ENCODE measurements around the gene PHAX.
"Not testable (repeated sequence)": the region's sequence is repeated elsewhere in the genome, so short reads cannot be mapped to it uniquely, and the experiment has no call there.

PHAX gene

GRCh38 chr5:126656401-126657007 lies 55.8 kb downstream of the PHAX start:
- DNase-seq (ENCODE audit: low read depth in 2 of 2): peak in 1 of 2 donors; percentile 8

- DNase-seq (ENCODE audit: low read depth in 2 of 2): no peak
Observed at GRCh38 chr5:126658561-126658960, 57.8 kb downstream of the PHAX start.

GRCh38 chr5:126659805-126660482 lies 59.2 kb downstream of the PHAX start:
- no peak for DNase-seq (ENCODE audit: low read depth in 2 of 2)

GRCh38 chr5:126664586-126664985 lies 63.8 kb downstream of the PHAX start:
- no peak for DNase-seq (ENCODE audit: low read depth in 2 of 2)

DNA sequence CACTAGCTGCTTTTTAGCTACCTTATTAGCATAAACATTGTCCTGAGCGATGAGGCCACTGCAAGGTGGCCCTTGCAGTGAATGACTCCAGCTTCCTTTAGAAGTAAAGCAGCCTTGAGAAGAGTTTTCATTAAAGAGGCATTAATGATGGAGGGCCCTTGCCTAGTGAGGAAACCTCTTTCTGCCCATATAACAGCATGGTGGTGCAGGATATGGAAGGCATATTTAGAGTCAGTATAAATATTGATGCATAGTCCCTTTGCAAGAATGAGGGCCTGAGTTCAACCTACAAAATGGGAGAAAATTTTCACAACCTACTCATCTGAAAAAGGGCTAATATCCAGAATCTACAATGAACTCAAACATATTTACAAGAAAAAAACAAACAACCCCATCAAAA lies 69.4 kb downstream of the PHAX start:
- DNase-seq (ENCODE audit: low read depth in 2 of 2): not testable (repeated sequence)

DNA sequence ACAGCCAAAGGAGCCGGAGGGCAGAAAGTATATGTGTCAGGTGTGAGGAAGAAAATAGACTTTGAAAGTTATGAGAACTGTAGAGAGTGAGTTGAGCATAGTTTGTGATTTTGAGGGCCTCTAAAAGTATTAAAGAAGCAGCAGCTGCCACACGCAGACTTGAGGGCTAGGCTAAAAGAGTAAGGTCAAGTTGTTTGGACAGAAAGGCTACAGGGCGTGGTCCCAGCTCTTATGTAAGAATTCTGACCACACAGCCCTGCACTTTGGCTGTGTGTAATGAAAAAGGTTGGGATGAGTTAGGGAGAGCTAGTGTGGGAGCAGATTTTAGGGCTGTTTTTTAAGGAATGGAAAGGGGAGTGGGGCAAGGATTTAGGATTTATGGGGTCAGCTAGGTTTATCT lies 70.9 kb downstream of the PHAX start:
- not testable (repeated sequence) for DNase-seq (ENCODE audit: low read depth in 2 of 2)

DNA sequence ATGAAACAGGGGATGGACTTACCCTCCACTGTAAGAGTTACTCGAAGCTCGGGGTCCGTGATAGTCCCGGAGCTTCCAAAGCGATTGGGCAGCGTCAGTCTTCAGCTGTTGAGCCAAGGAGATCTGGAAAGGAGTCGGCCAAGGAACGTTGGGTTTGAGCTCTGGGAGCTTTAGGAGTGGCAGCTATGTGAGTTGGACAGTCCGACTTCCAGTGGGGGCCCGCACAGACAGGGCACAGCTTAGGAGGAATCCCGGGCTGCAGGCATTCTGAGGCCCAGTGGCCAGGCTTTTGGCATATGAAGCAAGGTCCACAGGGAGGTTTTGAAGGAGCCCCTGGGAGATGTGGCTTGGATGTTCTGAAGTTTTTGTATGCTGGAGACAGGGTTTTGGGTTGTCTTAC lies 72.7 kb downstream of the PHAX start:
- DNase-seq (ENCODE audit: low read depth in 2 of 2): no peak

GRCh38 chr5:126674145-126674544 lies 73.4 kb downstream of the PHAX start:
- DNase-seq (ENCODE audit: low read depth in 2 of 2): no peak

DNA sequence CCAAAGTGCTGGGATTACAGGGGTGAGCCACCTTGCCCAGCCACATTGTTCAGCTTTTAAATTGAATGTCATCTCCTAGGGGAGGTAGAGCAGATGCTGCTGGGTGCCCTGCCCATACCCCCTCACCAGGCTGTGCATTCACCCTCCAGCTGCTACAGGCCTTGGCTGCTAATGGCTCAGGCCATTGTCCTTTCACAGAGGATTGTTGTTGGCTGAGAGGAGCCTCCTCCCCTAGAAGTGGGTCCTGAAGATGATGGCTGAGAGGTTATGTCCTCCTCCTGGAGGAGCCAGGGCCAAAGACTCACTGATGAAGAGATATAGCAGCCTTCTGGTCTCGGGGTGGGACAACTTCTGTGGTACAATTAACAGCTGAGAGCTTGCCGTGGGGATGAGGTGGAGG lies 74.6 kb downstream of the PHAX start:
- no peak for DNase-seq (ENCODE audit: low read depth in 2 of 2)

DNA sequence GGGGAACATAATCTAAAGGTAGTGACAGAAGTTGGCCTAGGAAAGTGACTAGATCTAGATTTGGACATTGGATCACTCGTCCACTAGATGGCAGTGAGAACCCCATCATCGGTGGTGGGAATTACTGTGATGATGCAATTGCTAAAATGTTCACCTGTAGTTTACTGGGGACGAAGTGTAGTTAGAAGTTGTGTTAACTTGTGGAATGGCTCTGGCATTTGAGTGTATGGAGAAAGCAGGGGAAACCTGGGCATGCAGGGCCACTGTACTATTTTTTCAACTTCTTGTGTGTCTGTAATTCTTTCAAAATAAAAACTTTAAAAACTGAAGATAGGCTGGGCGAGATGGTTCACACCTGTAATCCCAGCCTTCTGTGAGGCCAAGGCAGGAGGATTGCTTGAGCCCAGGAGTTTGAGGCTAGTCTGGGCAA lies 75.5 kb downstream of the PHAX start:
- peak; percentile 27 to 37 for DNase-seq (ENCODE audit: low read depth in 2 of 2)
